GM21423 (cell line): ENCODE measurements around the gene SPATC1L.
"Not testable (repeated sequence)": the region's sequence is repeated elsewhere in the genome, so short reads cannot be mapped to it uniquely, and the experiment has no call there.

ENCODE experiments used
- ATAC-seq: cut with Tn5 transposase; IDR thresholded peaks from one replicate; pipeline ENCODE4 v1.9.1; 2021; ENCODE audit warnings: mild to moderate bottlenecking, moderate library complexity; ENCODE audit not compliant: unreplicated experiment

Gene SPATC1L

GRCh38 chr21:46151989-46152926 lies 32.0 kb downstream of the SPATC1L start:
- ATAC-seq, result no peak

GRCh38 chr21:46151261-46151988 lies 32.8 kb downstream of the SPATC1L start:
- no peak for ATAC-seq

- ATAC-seq, result no peak
Observed at GRCh38 chr21:46150491-46151121, 33.7 kb downstream of the SPATC1L start.

- ATAC-seq, result no peak
Observed at GRCh38 chr21:46150073-46150472, 34.2 kb downstream of the SPATC1L start.

GRCh38 chr21:46149205-46149901 lies 34.9 kb downstream of the SPATC1L start:
- no peak for ATAC-seq

GRCh38 chr21:46148106-46148505 lies 36.2 kb downstream of the SPATC1L start:
- ATAC-seq, result no peak

- ATAC-seq, result not testable (repeated sequence)
Observed at GRCh38 chr21:46147429-46147828, 36.8 kb downstream of the SPATC1L start.

GRCh38 chr21:46146856-46147255 lies 37.4 kb downstream of the SPATC1L start:
- ATAC-seq, result no peak

GRCh38 chr21:46145840-46146691 lies 38.2 kb downstream of the SPATC1L start:
- ATAC-seq, result no peak

GRCh38 chr21:46145159-46145839 lies 39.0 kb downstream of the SPATC1L start:
- no peak for ATAC-seq

GRCh38 chr21:46144464-46145070 lies 39.7 kb downstream of the SPATC1L start:
- no peak for ATAC-seq

- no peak for ATAC-seq
Observed at GRCh38 chr21:46142582-46143473, 41.4 kb downstream of the SPATC1L start.

GRCh38 chr21:46141767-46142581 lies 42.3 kb downstream of the SPATC1L start:
- ATAC-seq, result no peak

GRCh38 chr21:46140352-46141003 lies 43.8 kb downstream of the SPATC1L start:
- not testable (repeated sequence) for ATAC-seq

GRCh38 chr21:46139686-46140085 lies 44.6 kb downstream of the SPATC1L start:
- ATAC-seq, result no peak

GRCh38 chr21:46138383-46138970 lies 45.8 kb downstream of the SPATC1L start:
- no peak for ATAC-seq
